ENCODE measurements around the gene TRH.

DNA sequence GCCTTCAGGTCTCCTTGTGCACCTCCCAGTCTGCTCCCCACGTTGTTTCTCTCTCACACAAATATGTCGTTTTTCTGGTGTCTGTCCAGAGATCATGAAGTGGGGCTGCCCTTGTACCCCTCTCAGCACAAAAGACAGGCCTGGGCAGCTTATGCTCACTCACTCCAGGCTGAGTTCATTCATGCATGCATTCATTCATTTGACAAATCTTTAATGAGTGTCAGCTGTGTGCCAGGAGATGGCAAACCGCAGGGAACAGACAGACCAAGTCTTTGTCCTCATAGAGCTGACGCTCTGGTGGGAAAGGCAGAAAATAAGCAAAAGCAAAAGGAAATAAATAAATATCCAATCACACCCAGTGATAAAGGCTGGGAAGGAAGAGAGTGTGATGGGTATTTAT is 7.6 kb upstream of the TRH start:
- TF ChIP-seq, protein P1, sequence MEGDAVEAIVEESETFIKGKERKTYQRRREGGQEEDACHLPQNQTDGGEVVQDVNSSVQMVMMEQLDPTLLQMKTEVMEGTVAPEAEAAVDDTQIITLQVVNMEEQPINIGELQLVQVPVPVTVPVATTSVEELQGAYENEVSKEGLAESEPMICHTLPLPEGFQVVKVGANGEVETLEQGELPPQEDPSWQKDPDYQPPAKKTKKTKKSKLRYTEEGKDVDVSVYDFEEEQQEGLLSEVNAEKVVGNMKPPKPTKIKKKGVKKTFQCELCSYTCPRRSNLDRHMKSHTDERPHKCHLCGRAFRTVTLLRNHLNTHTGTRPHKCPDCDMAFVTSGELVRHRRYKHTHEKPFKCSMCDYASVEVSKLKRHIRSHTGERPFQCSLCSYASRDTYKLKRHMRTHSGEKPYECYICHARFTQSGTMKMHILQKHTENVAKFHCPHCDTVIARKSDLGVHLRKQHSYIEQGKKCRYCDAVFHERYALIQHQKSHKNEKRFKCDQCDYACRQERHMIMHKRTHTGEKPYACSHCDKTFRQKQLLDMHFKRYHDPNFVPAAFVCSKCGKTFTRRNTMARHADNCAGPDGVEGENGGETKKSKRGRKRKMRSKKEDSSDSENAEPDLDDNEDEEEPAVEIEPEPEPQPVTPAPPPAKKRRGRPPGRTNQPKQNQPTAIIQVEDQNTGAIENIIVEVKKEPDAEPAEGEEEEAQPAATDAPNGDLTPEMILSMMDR (IDR thresholded peaks at IDR 0.05; ENCODE audit: extremely low read depth in 1 of 2, insufficient read depth in 1 of 2, low read depth in 1 of 2, low read length in 2 of 2) = no peak
- TF ChIP-seq EZH2 (IDR thresholded peaks at IDR 0.05; ENCODE audit: borderline replicate concordance, low read depth, low read length, severe bottlenecking) (no peak), POLR2A (IDR thresholded peaks at IDR 0.05; ENCODE audit: low read depth, low read length) (no peak), MAX (IDR thresholded peaks at IDR 0.05; ENCODE audit: insufficient read depth, insufficient read length) (no peak), POLR2AphosphoS5 (IDR thresholded peaks at IDR 0.05; ENCODE audit: insufficient read depth, low read depth, low read length) (no peak), MYC (IDR thresholded peaks at IDR 0.05; ENCODE audit: low read depth, low read length) (no peak), JUN (IDR thresholded peaks at IDR 0.05; ENCODE audit: borderline replicate concordance, insufficient read depth, insufficient read length, low read depth) (no peak)

Data from endothelial cell of umbilical vein (primary cell).